GM23338 (cell line): Measurements from ENCODE around the gene DMWD. TPM values are rescaled to one million over a fixed set of nuclear protein-coding genes. Genes with fewer than 3 reads are reported as not detected.
"Not testable (repeated sequence)": the region's sequence is repeated elsewhere in the genome, so short reads cannot be mapped to it uniquely, and the experiment has no call there.

Experiments used
- ATAC-seq: fragments of 200-7000 bp; cut with Tn5 transposase; 3 replicates; pipeline ENCODE4 v1.9.1; 2020
- DNase-seq: peaks from one replicate; pipeline ENCODE4 v3.0.0-alpha.2; 2015; ENCODE audit warnings: low spot score
- H2AFZ ChIP-seq: fragments of 200-600 bp; sonication (generic); 2 replicates; pipeline ENCODE4 v1.8.0; 2016; ENCODE audit warnings: antibody characterized with exemption, mild to moderate bottlenecking, moderate library complexity
- H3F3A ChIP-seq: fragments of 200-600 bp; sonication (generic); replicated peaks from 2 replicates; pipeline ENCODE4 v1.8.0; 2017; ENCODE audit warnings: antibody characterized with exemption, mixed run types, low read depth
- H3K27ac ChIP-seq: fragments of 200-600 bp; sonication (generic); 2 replicates; pipeline ENCODE4 v1.6.1; 2016; ENCODE audit warnings: low read depth
- H3K27me3 ChIP-seq: fragments of 200-600 bp; sonication (generic); 2 replicates; pipeline ENCODE4 v1.8.0; 2016; ENCODE audit warnings: mild to moderate bottlenecking, mixed run types, moderate library complexity; ENCODE audit not compliant: insufficient read depth
- H3K36me3 ChIP-seq: fragments of 200-600 bp; sonication (generic); 2 replicates; pipeline ENCODE4 v1.8.0; 2016; ENCODE audit warnings: mild to moderate bottlenecking; ENCODE audit not compliant: insufficient read depth
- H3K4me1 ChIP-seq: fragments of 200-600 bp; sonication (generic); 2 replicates; pipeline ENCODE4 v1.8.0; 2016; ENCODE audit warnings: mild to moderate bottlenecking, moderate library complexity; ENCODE audit not compliant: insufficient read depth
- H3K4me2 ChIP-seq: fragments of 200-600 bp; sonication (generic); 2 replicates; pipeline ENCODE4 v1.7.1; 2017; ENCODE audit warnings: mixed run types
- H3K4me3 ChIP-seq: fragments of 200-600 bp; sonication (generic); 2 replicates; pipeline ENCODE4 v1.6.1; 2016; ENCODE audit warnings: mixed run types
- H3K79me2 ChIP-seq: fragments of 200-600 bp; sonication (generic); replicated peaks from 2 replicates; pipeline ENCODE4 v1.8.0; 2017; ENCODE audit warnings: mild to moderate bottlenecking; ENCODE audit not compliant: insufficient read depth
- H3K9me2 ChIP-seq: fragments of 200-600 bp; sonication (generic); 2 replicates; pipeline ENCODE4 v1.8.0; 2017; ENCODE audit not compliant: insufficient read depth
- H4K20me1 ChIP-seq: fragments of 200-600 bp; sonication (generic); replicated peaks from 2 replicates; pipeline ENCODE4 v1.8.0; 2017; ENCODE audit warnings: mild to moderate bottlenecking; ENCODE audit not compliant: insufficient read depth
- H3K27ac Mint-ChIP-seq: 2 replicates; pipeline ENCODE4 v1.8.0; 2020; ENCODE audit warnings: inconsistent platforms, mild to moderate bottlenecking, moderate library complexity, mixed read lengths
- H3K27me3 Mint-ChIP-seq: 3 replicates; pipeline ENCODE4 v1.8.0; 2022; ENCODE audit warnings: low read depth, mild to moderate bottlenecking, moderate library complexity, mixed read lengths, inconsistent platforms; ENCODE audit not compliant: insufficient read depth, poor library complexity
- H3K36me3 Mint-ChIP-seq: 3 replicates; pipeline ENCODE4 v1.8.0; 2021; ENCODE audit warnings: low read depth, mild to moderate bottlenecking, inconsistent platforms, moderate library complexity, mixed read lengths
- H3K4me1 Mint-ChIP-seq: 3 replicates; pipeline ENCODE4 v1.8.0; 2020; ENCODE audit warnings: mild to moderate bottlenecking, inconsistent platforms, mixed read lengths
- H3K4me3 Mint-ChIP-seq: 3 replicates; pipeline ENCODE4 v1.8.0; 2021; ENCODE audit warnings: moderate library complexity, mild to moderate bottlenecking, inconsistent platforms, mixed read lengths
- H3K9me3 Mint-ChIP-seq: 3 replicates; pipeline ENCODE4 v1.8.0; 2020; ENCODE audit warnings: moderate library complexity, mild to moderate bottlenecking, inconsistent platforms, mixed read lengths
- CREB1 ChIP-seq: fragments of 250-450 bp; sonication (Bioruptor Pico); IDR thresholded peaks from 2 replicates; pipeline ENCODE4 v1.5.0; 2020; ENCODE audit warnings: low read depth, mild to moderate bottlenecking, moderate library complexity
- EZH2 ChIP-seq: fragments of 200-600 bp; sonication (generic); IDR thresholded peaks from one replicate; pipeline ENCODE4 v1.8.0; 2017; ENCODE audit warnings: antibody characterized with exemption, mild to moderate bottlenecking, low read depth; ENCODE audit not compliant: unreplicated experiment
- JUNB ChIP-seq: IDR thresholded peaks from one replicate; pipeline ENCODE4 v1.6.1; 2016; ENCODE audit warnings: antibody characterized with exemption; ENCODE audit not compliant: unreplicated experiment
- NANOG ChIP-seq: IDR thresholded peaks from 2 replicates; pipeline ENCODE4 v1.6.1; 2016; ENCODE audit warnings: antibody characterized with exemption, borderline replicate concordance
- STAT1 ChIP-seq: IDR thresholded peaks from one replicate; pipeline ENCODE4 v1.6.1; 2016; ENCODE audit warnings: antibody characterized with exemption; ENCODE audit not compliant: unreplicated experiment
- polyA plus RNA-seq: library from polyadenylated mRNA; unstranded; fragments of >200 nt; fragmentation: Nextera tagmentation; extraction: Ambion mirVana; gene quantifications from 2 replicates; pipeline ENCODE4 v1.2.1, GENCODE V29; 2016
- total RNA-seq: library from RNA; depleted of rRNA; stranded (reverse); fragments of >200 nt; shearing (Covaris generic); gene quantifications from 2 replicates; pipeline ENCODE4 v1.2.3, GENCODE V29; 2014
- TF ChIP-seq, protein P1 (sequence below): IDR thresholded peaks from one replicate; pipeline ENCODE4 v1.6.1; 2018; ENCODE audit warnings: antibody characterized with exemption; ENCODE audit not compliant: unreplicated experiment
- TF ChIP-seq, protein P2 (sequence below): fragments of 250-450 bp; sonication (Bioruptor Pico); IDR thresholded peaks from 2 replicates; pipeline ENCODE4 v1.5.0; 2020; ENCODE audit warnings: mild to moderate bottlenecking, moderate library complexity

Gene DMWD
- total and polyA plus RNA-seq, 2 experiments from 2014 or later = 12.1 to 45.6 TPM

- not testable (repeated sequence) for H4K20me1 ChIP-seq, H3K27ac Mint-ChIP-seq, H3K36me3 Mint-ChIP-seq, H3K27me3 Mint-ChIP-seq, H3F3A ChIP-seq, H3K4me1 Mint-ChIP-seq, H3K36me3 ChIP-seq, H2AFZ ChIP-seq, H3K27me3 ChIP-seq, DNase-seq, H3K4me2 ChIP-seq, H3K9me2 ChIP-seq, H3K27ac ChIP-seq, H3K9me3 Mint-ChIP-seq, ATAC-seq, H3K4me3 Mint-ChIP-seq, H3K79me2 ChIP-seq, H3K4me3 ChIP-seq, H3K4me1 ChIP-seq
These were observed 41.2 kb downstream of the DMWD start for GRCh38 chr19:45751483-45751882.

- ATAC-seq (no peak), DNase-seq (no peak)
- Histone ChIP-seq H2AFZ (0 out of 2 replicates have a peak overlapping the region, but pooled peaks have one; percentile 7), H3K9me2 (no peaks in the 10 kb centered on the region), H3K4me1 (no peaks in the 10 kb centered on the region; the same call in 1 of the 2 replicates), H4K20me1 (no peaks in the 10 kb centered on the region), H3K79me2 (no peaks in the 10 kb centered on the region), H3K4me3 (no peak overlapping the region), H3K36me3 (no peaks in the 10 kb centered on the region), H3K27me3 (no peaks in the 10 kb centered on the region), H3K27ac (no peak overlapping the region), H3F3A (0 out of 2 replicates have a peak, but pooled peaks cover 6% of the 10 kb centered on the region), H3K4me2 (no peak overlapping the region)
- no peak overlapping the region for H3K4me3 Mint-ChIP-seq
- no peak overlapping the region for H3K27ac Mint-ChIP-seq
- no peaks in the 10 kb centered on the region for H3K9me3 Mint-ChIP-seq
- TF ChIP-seq NANOG (no peak), STAT1 (no peak), CREB1 (CRISPR knock-in tag) (no peak), EZH2 (no peak), JUNB (no peak)
- TF ChIP-seq, protein P1, sequence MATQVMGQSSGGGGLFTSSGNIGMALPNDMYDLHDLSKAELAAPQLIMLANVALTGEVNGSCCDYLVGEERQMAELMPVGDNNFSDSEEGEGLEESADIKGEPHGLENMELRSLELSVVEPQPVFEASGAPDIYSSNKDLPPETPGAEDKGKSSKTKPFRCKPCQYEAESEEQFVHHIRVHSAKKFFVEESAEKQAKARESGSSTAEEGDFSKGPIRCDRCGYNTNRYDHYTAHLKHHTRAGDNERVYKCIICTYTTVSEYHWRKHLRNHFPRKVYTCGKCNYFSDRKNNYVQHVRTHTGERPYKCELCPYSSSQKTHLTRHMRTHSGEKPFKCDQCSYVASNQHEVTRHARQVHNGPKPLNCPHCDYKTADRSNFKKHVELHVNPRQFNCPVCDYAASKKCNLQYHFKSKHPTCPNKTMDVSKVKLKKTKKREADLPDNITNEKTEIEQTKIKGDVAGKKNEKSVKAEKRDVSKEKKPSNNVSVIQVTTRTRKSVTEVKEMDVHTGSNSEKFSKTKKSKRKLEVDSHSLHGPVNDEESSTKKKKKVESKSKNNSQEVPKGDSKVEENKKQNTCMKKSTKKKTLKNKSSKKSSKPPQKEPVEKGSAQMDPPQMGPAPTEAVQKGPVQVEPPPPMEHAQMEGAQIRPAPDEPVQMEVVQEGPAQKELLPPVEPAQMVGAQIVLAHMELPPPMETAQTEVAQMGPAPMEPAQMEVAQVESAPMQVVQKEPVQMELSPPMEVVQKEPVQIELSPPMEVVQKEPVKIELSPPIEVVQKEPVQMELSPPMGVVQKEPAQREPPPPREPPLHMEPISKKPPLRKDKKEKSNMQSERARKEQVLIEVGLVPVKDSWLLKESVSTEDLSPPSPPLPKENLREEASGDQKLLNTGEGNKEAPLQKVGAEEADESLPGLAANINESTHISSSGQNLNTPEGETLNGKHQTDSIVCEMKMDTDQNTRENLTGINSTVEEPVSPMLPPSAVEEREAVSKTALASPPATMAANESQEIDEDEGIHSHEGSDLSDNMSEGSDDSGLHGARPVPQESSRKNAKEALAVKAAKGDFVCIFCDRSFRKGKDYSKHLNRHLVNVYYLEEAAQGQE = no peak
- TF ChIP-seq, protein P2, sequence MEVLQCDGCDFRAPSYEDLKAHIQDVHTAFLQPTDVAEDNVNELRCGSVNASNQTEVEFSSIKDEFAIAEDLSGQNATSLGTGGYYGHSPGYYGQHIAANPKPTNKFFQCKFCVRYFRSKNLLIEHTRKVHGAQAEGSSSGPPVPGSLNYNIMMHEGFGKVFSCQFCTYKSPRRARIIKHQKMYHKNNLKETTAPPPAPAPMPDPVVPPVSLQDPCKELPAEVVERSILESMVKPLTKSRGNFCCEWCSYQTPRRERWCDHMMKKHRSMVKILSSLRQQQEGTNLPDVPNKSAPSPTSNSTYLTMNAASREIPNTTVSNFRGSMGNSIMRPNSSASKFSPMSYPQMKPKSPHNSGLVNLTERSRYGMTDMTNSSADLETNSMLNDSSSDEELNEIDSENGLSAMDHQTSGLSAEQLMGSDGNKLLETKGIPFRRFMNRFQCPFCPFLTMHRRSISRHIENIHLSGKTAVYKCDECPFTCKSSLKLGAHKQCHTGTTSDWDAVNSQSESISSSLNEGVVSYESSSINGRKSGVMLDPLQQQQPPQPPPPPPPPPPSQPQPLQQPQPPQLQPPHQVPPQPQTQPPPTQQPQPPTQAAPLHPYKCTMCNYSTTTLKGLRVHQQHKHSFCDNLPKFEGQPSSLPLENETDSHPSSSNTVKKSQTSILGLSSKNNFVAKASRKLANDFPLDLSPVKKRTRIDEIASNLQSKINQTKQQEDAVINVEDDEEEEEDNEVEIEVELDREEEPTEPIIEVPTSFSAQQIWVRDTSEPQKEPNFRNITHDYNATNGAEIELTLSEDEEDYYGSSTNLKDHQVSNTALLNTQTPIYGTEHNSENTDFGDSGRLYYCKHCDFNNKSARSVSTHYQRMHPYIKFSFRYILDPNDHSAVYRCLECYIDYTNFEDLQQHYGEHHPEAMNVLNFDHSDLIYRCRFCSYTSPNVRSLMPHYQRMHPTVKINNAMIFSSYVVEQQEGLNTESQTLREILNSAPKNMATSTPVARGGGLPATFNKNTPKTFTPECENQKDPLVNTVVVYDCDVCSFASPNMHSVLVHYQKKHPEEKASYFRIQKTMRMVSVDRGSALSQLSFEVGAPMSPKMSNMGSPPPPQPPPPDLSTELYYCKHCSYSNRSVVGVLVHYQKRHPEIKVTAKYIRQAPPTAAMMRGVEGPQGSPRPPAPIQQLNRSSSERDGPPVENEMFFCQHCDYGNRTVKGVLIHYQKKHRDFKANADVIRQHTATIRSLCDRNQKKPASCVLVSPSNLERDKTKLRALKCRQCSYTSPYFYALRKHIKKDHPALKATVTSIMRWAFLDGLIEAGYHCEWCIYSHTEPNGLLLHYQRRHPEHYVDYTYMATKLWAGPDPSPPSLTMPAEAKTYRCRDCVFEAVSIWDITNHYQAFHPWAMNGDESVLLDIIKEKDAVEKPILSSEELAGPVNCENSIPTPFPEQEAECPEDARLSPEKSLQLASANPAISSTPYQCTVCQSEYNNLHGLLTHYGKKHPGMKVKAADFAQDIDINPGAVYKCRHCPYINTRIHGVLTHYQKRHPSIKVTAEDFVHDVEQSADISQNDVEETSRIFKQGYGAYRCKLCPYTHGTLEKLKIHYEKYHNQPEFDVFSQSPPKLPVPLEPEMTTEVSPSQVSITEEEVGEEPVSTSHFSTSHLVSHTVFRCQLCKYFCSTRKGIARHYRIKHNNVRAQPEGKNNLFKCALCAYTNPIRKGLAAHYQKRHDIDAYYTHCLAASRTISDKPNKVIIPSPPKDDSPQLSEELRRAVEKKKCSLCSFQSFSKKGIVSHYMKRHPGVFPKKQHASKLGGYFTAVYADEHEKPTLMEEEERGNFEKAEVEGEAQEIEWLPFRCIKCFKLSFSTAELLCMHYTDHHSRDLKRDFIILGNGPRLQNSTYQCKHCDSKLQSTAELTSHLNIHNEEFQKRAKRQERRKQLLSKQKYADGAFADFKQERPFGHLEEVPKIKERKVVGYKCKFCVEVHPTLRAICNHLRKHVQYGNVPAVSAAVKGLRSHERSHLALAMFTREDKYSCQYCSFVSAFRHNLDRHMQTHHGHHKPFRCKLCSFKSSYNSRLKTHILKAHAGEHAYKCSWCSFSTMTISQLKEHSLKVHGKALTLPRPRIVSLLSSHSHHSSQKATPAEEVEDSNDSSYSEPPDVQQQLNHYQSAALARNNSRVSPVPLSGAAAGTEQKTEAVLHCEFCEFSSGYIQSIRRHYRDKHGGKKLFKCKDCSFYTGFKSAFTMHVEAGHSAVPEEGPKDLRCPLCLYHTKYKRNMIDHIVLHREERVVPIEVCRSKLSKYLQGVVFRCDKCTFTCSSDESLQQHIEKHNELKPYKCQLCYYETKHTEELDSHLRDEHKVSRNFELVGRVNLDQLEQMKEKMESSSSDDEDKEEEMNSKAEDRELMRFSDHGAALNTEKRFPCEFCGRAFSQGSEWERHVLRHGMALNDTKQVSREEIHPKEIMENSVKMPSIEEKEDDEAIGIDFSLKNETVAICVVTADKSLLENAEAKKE = no peak
- no peaks in the 10 kb centered on the region; the same call in 2 of the 3 replicates for H3K4me1 Mint-ChIP-seq
- no peaks in the 10 kb centered on the region for H3K36me3 Mint-ChIP-seq
- H3K27me3 Mint-ChIP-seq = peaks cover 3% of the 10 kb centered on the region
These were observed 45.1 kb downstream of the DMWD start for GRCh38 chr19:45747513-45747912.
